GM19023 (cell line): ENCODE data around the gene DDAH1.

Experiments
- ATAC-seq: cut with Tn5 transposase; IDR thresholded peaks from one replicate; pipeline ENCODE4 v1.9.1; 2021; ENCODE audit warnings: mild to moderate bottlenecking, moderate library complexity; ENCODE audit not compliant: unreplicated experiment

Gene DDAH1

GRCh38 chr1:85278853-85279314 is 186.1 kb downstream of the DDAH1 start:
- ATAC-seq: no peak

GRCh38 chr1:85277802-85278201 is 187.2 kb downstream of the DDAH1 start:
- ATAC-seq: no peak

- ATAC-seq: no peak
These were observed 187.8 kb downstream of the DDAH1 start for GRCh38 chr1:85276978-85277639.

- peak; percentile 96 for ATAC-seq
These were observed 188.6 kb downstream of the DDAH1 start, which contains the start of gene BCL10 for GRCh38 chr1:85276215-85276977. TSS of gene BCL10 (minus strand) at chr1:85276632. CDS start at chr1:85276352, 280 bp downstream.

- ATAC-seq: peak; percentile 24
These were observed 189.2 kb downstream of the DDAH1 start for GRCh38 chr1:85275701-85276214.

- no peak for ATAC-seq
These were observed 189.9 kb downstream of the DDAH1 start for GRCh38 chr1:85274969-85275453.

GRCh38 chr1:85273397-85273796 is 191.6 kb downstream of the DDAH1 start:
- ATAC-seq: no peak

- no peak for ATAC-seq
These were observed 196.0 kb downstream of the DDAH1 start for GRCh38 chr1:85268801-85269585.
